WTC11 (cell line): Measurements from ENCODE around the gene KIF3A.

Experiments
- AFF4 ChIP-seq: sonication (generic); formaldehyde crosslinking; IDR thresholded peaks from 2 replicates; pipeline ENCODE4 v1.8.1; 2023; ENCODE audit warnings: mild to moderate bottlenecking, missing genetic modification reagents, borderline replicate concordance
- CTCF ChIP-seq: fragments of 200-600 bp; IDR thresholded peaks from 2 replicates; pipeline ENCODE4 v1.8.0; 2022; ENCODE audit warnings: antibody characterized with exemption
- ESRRA ChIP-seq: sonication (generic); formaldehyde crosslinking; IDR thresholded peaks from 2 replicates; pipeline ENCODE4 v1.8.1; 2022; ENCODE audit warnings: mild to moderate bottlenecking, missing genetic modification reagents, borderline replicate concordance
- FOXP1 ChIP-seq: sonication (generic); formaldehyde crosslinking; IDR thresholded peaks from 2 replicates; pipeline ENCODE4 v1.8.0; 2022; ENCODE audit warnings: missing genetic modification reagents, mild to moderate bottlenecking, moderate library complexity, borderline replicate concordance
- JUN ChIP-seq: sonication (generic); formaldehyde crosslinking; IDR thresholded peaks from 2 replicates; pipeline ENCODE4 v1.8.0; 2023; ENCODE audit warnings: mild to moderate bottlenecking, missing genetic modification reagents
- NR3C1 ChIP-seq: sonication (generic); formaldehyde crosslinking; conservative IDR thresholded peaks from 2 replicates; pipeline ENCODE4 v1.8.1; 2023; ENCODE audit warnings: low read depth, mild to moderate bottlenecking, missing genetic modification reagents
- OVOL2 ChIP-seq: fragments of 250-450 bp; sonication (Bioruptor Pico); IDR thresholded peaks from 2 replicates; pipeline ENCODE4 v1.9.0; 2021; ENCODE audit warnings: mild to moderate bottlenecking, borderline replicate concordance
- RELA ChIP-seq: sonication (generic); formaldehyde crosslinking; IDR thresholded peaks from 2 replicates; pipeline ENCODE4 v1.8.1; 2022; ENCODE audit warnings: missing genetic modification reagents, mild to moderate bottlenecking, borderline replicate concordance
- SMAD3 ChIP-seq: sonication (generic); formaldehyde crosslinking; IDR thresholded peaks from 2 replicates; pipeline ENCODE4 v1.8.0; 2022; ENCODE audit warnings: missing genetic modification reagents, mild to moderate bottlenecking, borderline replicate concordance
- TEAD1 ChIP-seq: sonication (generic); formaldehyde crosslinking; IDR thresholded peaks from 2 replicates; pipeline ENCODE4 v1.8.0; 2022; ENCODE audit warnings: mild to moderate bottlenecking, missing genetic modification reagents
- ZNF317 ChIP-seq: sonication (generic); formaldehyde crosslinking; IDR thresholded peaks from 2 replicates; pipeline ENCODE4 v1.8.1; 2023; ENCODE audit warnings: low read depth, mild to moderate bottlenecking, moderate library complexity, missing genetic modification reagents, borderline replicate concordance
- TF ChIP-seq, protein P1 (sequence below): sonication (generic); formaldehyde crosslinking; IDR thresholded peaks from 2 replicates; pipeline ENCODE4 v1.8.0; 2022; ENCODE audit warnings: mild to moderate bottlenecking, missing genetic modification reagents
- TF ChIP-seq, protein P2 (sequence below): fragments of 250-450 bp; sonication (Bioruptor Pico); IDR thresholded peaks from 2 replicates; pipeline ENCODE4 v1.8.0; 2021; ENCODE audit warnings: mild to moderate bottlenecking
- TF ChIP-seq, protein P3 (sequence below): sonication (generic); formaldehyde crosslinking; IDR thresholded peaks from 2 replicates; pipeline ENCODE4 v1.8.0; 2022; ENCODE audit warnings: mild to moderate bottlenecking, missing genetic modification reagents

DNA sequence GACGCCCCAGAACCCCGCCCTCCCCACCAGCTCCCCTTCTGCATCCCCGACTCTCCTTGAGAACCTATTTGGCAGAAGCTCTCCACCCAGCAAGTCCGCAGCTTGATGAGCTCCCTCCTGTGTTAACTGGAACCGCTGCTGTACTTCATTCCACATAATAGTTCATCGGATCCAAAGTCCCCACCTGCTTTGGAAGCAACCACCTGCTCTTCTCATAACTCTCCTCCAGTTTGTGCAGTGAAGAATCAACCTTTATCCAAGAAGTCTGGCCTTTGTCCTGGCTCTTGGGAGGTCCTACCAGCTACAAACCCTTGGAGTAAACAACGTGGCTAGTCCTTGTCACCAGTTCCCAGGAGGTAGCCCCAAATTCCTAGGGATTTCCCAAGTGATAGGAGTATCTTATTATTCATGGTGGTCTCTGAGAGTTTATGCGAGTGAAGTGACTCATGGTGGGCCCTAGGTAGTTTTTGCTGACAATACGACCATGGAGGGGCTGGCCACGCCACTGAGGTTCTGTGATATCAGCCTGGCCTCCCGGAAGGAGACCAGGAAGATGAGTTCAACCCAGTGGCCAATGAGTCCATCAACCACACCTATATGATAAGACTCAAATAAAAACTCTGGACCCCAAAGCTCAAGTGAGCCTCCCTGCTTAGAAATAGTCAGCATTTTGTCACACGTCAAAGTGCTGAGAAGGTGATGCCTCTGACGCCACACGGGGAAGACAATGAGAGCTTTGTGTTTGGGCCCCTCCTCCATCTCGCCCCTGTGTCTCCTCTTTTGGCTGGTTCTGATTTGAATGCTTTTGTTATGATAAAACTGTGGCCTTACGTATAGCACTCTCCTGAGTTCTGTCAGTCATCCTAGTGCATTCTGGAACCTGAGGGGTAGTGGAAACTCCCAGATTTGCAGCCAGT is 67.1 kb downstream of the KIF3A start:
- TF ChIP-seq CTCF = no peak
- TF ChIP-seq, protein P1, sequence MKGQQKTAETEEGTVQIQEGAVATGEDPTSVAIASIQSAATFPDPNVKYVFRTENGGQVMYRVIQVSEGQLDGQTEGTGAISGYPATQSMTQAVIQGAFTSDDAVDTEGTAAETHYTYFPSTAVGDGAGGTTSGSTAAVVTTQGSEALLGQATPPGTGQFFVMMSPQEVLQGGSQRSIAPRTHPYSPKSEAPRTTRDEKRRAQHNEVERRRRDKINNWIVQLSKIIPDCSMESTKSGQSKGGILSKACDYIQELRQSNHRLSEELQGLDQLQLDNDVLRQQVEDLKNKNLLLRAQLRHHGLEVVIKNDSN (CRISPR knock-in tag) = no peak
- no peak for TF ChIP-seq NR3C1 (CRISPR knock-in tag)
- TF ChIP-seq, protein P2, sequence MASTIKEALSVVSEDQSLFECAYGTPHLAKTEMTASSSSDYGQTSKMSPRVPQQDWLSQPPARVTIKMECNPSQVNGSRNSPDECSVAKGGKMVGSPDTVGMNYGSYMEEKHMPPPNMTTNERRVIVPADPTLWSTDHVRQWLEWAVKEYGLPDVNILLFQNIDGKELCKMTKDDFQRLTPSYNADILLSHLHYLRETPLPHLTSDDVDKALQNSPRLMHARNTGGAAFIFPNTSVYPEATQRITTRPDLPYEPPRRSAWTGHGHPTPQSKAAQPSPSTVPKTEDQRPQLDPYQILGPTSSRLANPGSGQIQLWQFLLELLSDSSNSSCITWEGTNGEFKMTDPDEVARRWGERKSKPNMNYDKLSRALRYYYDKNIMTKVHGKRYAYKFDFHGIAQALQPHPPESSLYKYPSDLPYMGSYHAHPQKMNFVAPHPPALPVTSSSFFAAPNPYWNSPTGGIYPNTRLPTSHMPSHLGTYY = no peak
- no peak for TF ChIP-seq OVOL2 (CRISPR knock-in tag)
- no peak for TF ChIP-seq ZNF317
- no peak for TF ChIP-seq TEAD1 (CRISPR knock-in tag)
- TF ChIP-seq, protein P3, sequence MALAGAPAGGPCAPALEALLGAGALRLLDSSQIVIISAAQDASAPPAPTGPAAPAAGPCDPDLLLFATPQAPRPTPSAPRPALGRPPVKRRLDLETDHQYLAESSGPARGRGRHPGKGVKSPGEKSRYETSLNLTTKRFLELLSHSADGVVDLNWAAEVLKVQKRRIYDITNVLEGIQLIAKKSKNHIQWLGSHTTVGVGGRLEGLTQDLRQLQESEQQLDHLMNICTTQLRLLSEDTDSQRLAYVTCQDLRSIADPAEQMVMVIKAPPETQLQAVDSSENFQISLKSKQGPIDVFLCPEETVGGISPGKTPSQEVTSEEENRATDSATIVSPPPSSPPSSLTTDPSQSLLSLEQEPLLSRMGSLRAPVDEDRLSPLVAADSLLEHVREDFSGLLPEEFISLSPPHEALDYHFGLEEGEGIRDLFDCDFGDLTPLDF = no peak
- no peak for TF ChIP-seq ESRRA
- no peak for TF ChIP-seq JUN
- no peak for TF ChIP-seq RELA (CRISPR knock-in tag)
- no peak for TF ChIP-seq SMAD3 (CRISPR knock-in tag)
- no peak for TF ChIP-seq AFF4 (CRISPR knock-in tag)
- TF ChIP-seq FOXP1 (CRISPR knock-in tag) = no peak
